Measurements from ENCODE around the gene KCNMA1.

KCNMA1 gene

GRCh38 chr10:76974017-76974691 lies 663.5 kb downstream of the KCNMA1 start:
- H3K4me3 ChIP-seq (ENCODE audit: low read depth, low read length): no peak overlapping the region
- DNase-seq (ENCODE audit: low read depth): no peak
- no peak for TF ChIP-seq CTCF (IDR thresholded peaks at IDR 0.05; ENCODE audit: control insufficient read depth, extremely low read depth, insufficient read depth)

GRCh38 chr10:76973091-76974016 lies 664.3 kb downstream of the KCNMA1 start:
- TF ChIP-seq CTCF (IDR thresholded peaks at IDR 0.05; ENCODE audit: control insufficient read depth, extremely low read depth, insufficient read depth): no peak
- DNase-seq (ENCODE audit: low read depth): peak; percentile 62
- H3K4me3 ChIP-seq (ENCODE audit: low read depth, low read length): no peak overlapping the region

- no peak overlapping the region for H3K4me3 ChIP-seq (ENCODE audit: low read depth, low read length)
- DNase-seq (ENCODE audit: low read depth): no peak
- TF ChIP-seq CTCF (IDR thresholded peaks at IDR 0.05; ENCODE audit: control insufficient read depth, extremely low read depth, insufficient read depth): no peak
Observed at GRCh38 chr10:76972541-76972940, 665.1 kb downstream of the KCNMA1 start.

GRCh38 chr10:76971547-76972170 lies 665.9 kb downstream of the KCNMA1 start:
- H3K4me3 ChIP-seq (ENCODE audit: low read depth, low read length): no peak overlapping the region
- no peak for TF ChIP-seq CTCF (IDR thresholded peaks at IDR 0.05; ENCODE audit: control insufficient read depth, extremely low read depth, insufficient read depth)
- no peak for DNase-seq (ENCODE audit: low read depth)

DNA sequence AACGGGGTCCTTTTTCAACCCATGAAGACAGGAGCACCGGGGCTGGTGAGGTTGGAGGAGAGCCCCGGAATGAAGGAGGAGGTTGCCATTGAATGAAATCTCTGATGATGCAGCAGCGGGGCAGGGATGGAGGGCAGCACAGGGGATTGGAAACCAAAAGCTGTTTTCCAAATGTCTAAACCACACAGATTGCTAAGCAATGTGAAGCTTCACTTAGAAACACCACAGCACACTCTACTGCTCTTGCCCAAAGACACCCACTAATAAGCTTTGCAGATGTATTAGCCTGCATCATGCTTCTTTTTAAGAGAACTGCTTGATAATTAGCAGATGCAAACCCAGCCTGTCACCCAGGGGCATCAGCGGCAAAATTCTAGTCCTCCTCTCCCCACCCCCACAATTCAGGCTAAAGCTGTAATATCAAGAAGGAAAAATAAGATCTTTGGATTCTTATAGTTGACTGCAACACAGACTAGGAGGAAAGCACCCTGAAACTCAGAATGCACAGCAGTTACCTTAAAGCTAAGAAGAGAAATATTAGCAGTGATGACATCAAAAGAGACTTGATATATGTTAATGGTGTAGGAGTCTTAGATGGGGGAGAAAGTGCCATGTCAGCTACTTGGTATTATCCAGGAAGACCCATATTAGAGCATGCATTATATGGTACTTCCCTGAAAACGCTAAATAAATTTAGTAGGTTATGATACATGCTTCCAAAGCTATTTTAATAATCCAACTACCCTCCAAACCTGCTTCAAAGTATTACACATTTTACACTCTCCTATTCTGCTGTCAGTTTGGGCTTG lies 666.7 kb downstream of the KCNMA1 start:
- TF ChIP-seq CTCF (IDR thresholded peaks at IDR 0.05; ENCODE audit: control insufficient read depth, extremely low read depth, insufficient read depth): no peak
- no peak overlapping the region for H3K4me3 ChIP-seq (ENCODE audit: low read depth, low read length)

DNA sequence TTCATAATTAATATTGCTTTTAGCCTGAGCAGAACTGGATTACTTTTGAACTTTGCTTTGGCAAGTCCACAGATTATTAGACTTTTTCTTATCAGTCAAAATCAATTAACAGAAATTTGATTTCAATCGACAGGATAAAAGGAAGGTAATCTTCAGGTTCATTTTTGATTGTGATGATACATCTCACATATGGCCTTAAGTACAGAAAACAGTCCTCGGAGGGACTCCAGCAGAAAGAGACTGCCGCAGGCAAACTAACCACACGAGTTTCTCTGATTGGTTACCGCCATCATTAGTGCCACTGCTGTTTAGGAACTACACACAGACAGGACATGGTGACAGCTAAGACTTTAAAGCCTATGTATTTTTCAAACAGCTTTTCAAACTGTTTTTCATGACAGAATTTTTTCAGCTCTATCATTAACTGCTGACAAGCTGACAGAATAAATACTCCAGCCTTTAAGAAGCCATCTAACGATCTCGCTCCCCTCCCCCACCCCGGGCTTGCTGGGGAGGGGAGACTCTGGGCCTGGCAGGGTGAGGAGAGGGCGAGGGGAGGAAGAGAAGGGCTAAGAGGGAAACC lies 668.2 kb downstream of the KCNMA1 start:
- H3K4me3 ChIP-seq (ENCODE audit: low read depth, low read length): no peak overlapping the region
- no peak for TF ChIP-seq CTCF (IDR thresholded peaks at IDR 0.05; ENCODE audit: control insufficient read depth, extremely low read depth, insufficient read depth)
- no peak for DNase-seq (ENCODE audit: low read depth)

More for the DNA sequence above, 666.7 kb downstream of the KCNMA1 start:
- no peak for DNase-seq (ENCODE audit: low read depth)

All from LNCaP clone FGC (cell line).